Small intestine (tissue), 7 donors: ENCODE results near the gene LAMTOR1. TPM values are rescaled to one million over a fixed set of nuclear protein-coding genes. Genes with fewer than 3 reads are reported as not detected.

Experiments used
- DNase-seq, 2 donors: peaks; one replicate each; pipeline versions ENCODE4 v3.0.0 to v3.0.0-alpha.2; 2013
- FAIRE-seq: peaks from 2 replicates; lab custom pipeline; 2012; peaks lifted over from hg19 to GRCh38; lab: Jason Lieb, UNC
- H3K27ac ChIP-seq, 3 donors: one replicate each; pipeline ENCODE4 v1.5.1; 2013; ENCODE audit warnings: low read length in 2 of 3, mild to moderate bottlenecking in 2 of 3, control low read depth in 1 of 3, inconsistent platforms in 1 of 3, low read depth in 1 of 3, moderate library complexity in 1 of 3
- H3K27me3 ChIP-seq, 3 donors: one replicate each; pipeline ENCODE4 v1.6.1; 2013; ENCODE audit warnings: low read length in 3 of 3, inconsistent platforms in 1 of 3; ENCODE audit not compliant: control insufficient read depth in 3 of 3, insufficient read depth in 3 of 3
- H3K36me3 ChIP-seq, 3 donors: one replicate each; pipeline ENCODE4 v1.6.1; 2013; ENCODE audit warnings: low read length in 3 of 3, inconsistent platforms in 1 of 3, low read depth in 1 of 3, mild to moderate bottlenecking in 1 of 3, moderate library complexity in 1 of 3; ENCODE audit not compliant: control insufficient read depth in 3 of 3, insufficient read depth in 2 of 3
- H3K4me1 ChIP-seq, 3 donors: one replicate each; pipeline ENCODE4 v1.6.1; 2013; ENCODE audit warnings: low read length in 2 of 3, inconsistent platforms in 1 of 3, low read depth in 1 of 3, mild to moderate bottlenecking in 1 of 3, moderate library complexity in 1 of 3; ENCODE audit not compliant: control insufficient read depth in 3 of 3, insufficient read depth in 2 of 3
- H3K4me3 ChIP-seq, 3 donors: one replicate each; pipeline ENCODE4 v1.5.1; 2013; ENCODE audit warnings: low read length in 3 of 3, control low read depth in 1 of 3, inconsistent platforms in 1 of 3, low read depth in 1 of 3, mild to moderate bottlenecking in 1 of 3, moderate library complexity in 1 of 3
- H3K9me3 ChIP-seq, 2 donors: one replicate each; pipeline ENCODE4 v1.6.1; 2013; ENCODE audit warnings: low read depth in 1 of 2, low read length in 1 of 2; ENCODE audit not compliant: control insufficient read depth in 2 of 2, insufficient read depth in 1 of 2
- WGBS, 3 donors: extraction: QIAGEN DNeasy Blood & Tissue Kit; methylation state at CpG; one replicate each; pipeline ENCODE4 v1.1.7; 2013; 5-methylcytosine and 5-hydroxymethylcytosine counted together
- polyA plus RNA-seq, 4 donors: library from polyadenylated mRNA; stranded (reverse) in 3 of 4; unstranded in 1 of 4; fragments of 200-250 nt in 3 of 4; fragments of 120-200 nt in 1 of 4; gene quantifications; one replicate each; pipeline versions ENCODE4 v1.2.1 to v1.2.3, GENCODE V29; 2013
- donor health status: healthy with polysubstance abuse.
- donor health status: control.
- donor health status: control.
- donor health status: Bipolar disorder and iron deficiency.
- donor health status: healthy.

The LAMTOR1 gene
- polyA plus RNA-seq, 4 donors = 118 to 149 (median 125) TPM

- Histone ChIP-seq H3K4me3 (no peak overlapping the region), H3K9me3 (no peaks in the 10 kb centered on the region), H3K27me3 (no peaks in the 10 kb centered on the region), H3K27ac (peak overlapping the region in 1 of 3 donors; percentile 5), H3K4me1 (peaks cover 3 to 21% (median 6%) of the 10 kb centered on the region in 3 donors), H3K36me3 (peaks cover 0 to 16% (median 0%) of the 10 kb centered on the region in 3 donors)
- 85 to 96% (median 95%) methylated on average over 1 of the region's 1 CpG for WGBS, 3 donors
- no peak for DNase-seq
- no peak for FAIRE-seq
These were observed 28.0 kb downstream of the LAMTOR1 start for GRCh38 chr11:72075109-72075508.

- no peak for FAIRE-seq
These were observed 30.7 kb downstream of the LAMTOR1 start for GRCh38 chr11:72072348-72072747.

DNA sequence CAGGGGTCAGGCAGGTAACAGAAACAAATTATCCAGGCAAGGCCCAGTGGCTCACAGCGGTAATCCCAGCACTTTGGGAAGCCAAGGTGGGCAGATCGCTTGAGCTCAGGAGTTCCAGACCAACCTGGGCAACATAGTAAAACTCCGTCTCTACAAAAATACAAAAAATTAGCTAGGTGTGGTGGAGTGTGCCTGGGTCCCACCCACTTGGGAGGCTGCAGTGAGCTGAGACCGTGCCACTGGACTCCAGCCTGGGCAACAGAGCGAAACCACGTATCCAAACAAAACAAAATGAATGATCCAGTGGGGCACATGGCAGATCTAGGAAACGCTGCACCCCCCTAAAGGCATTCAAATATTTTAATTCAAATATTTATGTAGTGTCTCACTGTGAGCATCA lies 32.6 kb downstream of the LAMTOR1 start:
- DNase-seq (no peak), FAIRE-seq (no peak)
- Histone ChIP-seq H3K4me3 (no peak overlapping the region), H3K27me3 (no peaks in the 10 kb centered on the region), H3K36me3 (peaks cover 0 to 15% (median 0%) of the 10 kb centered on the region in 3 donors), H3K27ac (peak overlapping the region in 2 of 3 donors; percentile 44 to 75), H3K9me3 (no peaks in the 10 kb centered on the region), H3K4me1 (peaks cover 1 to 21% (median 12%) of the 10 kb centered on the region in 3 donors)
- 93 to 98% (median 93%) methylated on average over 7 of the region's 7 CpGs for WGBS, 3 donors

More at GRCh38 chr11:72072348-72072747, 30.7 kb downstream of the LAMTOR1 start:
- Histone ChIP-seq H3K27ac (peak overlapping the region in 2 of 3 donors; percentile 43 to 48), H3K27me3 (no peaks in the 10 kb centered on the region), H3K4me3 (no peak overlapping the region), H3K9me3 (no peaks in the 10 kb centered on the region), H3K4me1 (peaks cover 1 to 21% (median 12%) of the 10 kb centered on the region in 3 donors), H3K36me3 (peaks cover 0 to 22% (median 0%) of the 10 kb centered on the region in 3 donors)
- 29 to 53% (median 46%) methylated on average over 3 of the region's 3 CpGs for WGBS, 3 donors
- DNase-seq = peak in 1 of 2 donors; percentile 26

GRCh38 chr11:72069787-72070251 lies 33.3 kb downstream of the LAMTOR1 start:
- Histone ChIP-seq H3K9me3 (no peaks in the 10 kb centered on the region), H3K4me3 (no peak overlapping the region), H3K27me3 (no peaks in the 10 kb centered on the region), H3K4me1 (peaks cover 1 to 21% (median 12%) of the 10 kb centered on the region in 3 donors), H3K27ac (peak overlapping the region; percentile 44 to 84 (median 75)), H3K36me3 (peaks cover 0 to 11% (median 0%) of the 10 kb centered on the region in 3 donors)
- 4 to 8% (median 5%) methylated on average over 2 of the region's 2 CpGs for WGBS, 3 donors
- peak; percentile 49 to 74 for DNase-seq
- no peak for FAIRE-seq

GRCh38 chr11:72069200-72069599 lies 33.9 kb downstream of the LAMTOR1 start:
- Histone ChIP-seq H3K4me1 (peaks cover 1 to 21% (median 12%) of the 10 kb centered on the region in 3 donors), H3K4me3 (no peak overlapping the region), H3K27me3 (no peaks in the 10 kb centered on the region), H3K9me3 (no peaks in the 10 kb centered on the region), H3K36me3 (peaks cover 0 to 10% (median 0%) of the 10 kb centered on the region in 3 donors), H3K27ac (peak overlapping the region; percentile 44 to 84 (median 75))
- no peak for FAIRE-seq
- no peak for DNase-seq

DNA sequence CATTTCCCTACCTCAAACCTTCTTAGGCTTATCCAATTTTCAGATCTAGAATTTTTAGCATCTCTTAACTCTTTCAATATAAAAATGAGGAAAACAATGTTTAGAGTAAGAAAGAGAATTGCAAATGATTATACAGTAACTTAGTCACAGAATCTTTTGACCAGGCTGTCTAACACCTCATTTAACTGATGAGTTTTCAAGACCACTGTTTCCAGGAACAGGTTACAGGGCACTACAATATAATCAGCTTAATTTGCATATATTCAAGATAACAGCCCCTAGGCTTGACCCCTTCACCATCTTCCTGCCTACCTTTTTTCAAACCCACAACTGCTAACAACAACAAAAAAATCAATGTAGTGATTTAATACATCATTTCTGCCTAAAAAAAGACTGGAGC lies 35.4 kb downstream of the LAMTOR1 start:
- peaks cover 0 to 16% (median 0%) of the 10 kb centered on the region in 3 donors for H3K36me3 ChIP-seq
- no peak overlapping the region for H3K27ac ChIP-seq
- H3K9me3 ChIP-seq = no peaks in the 10 kb centered on the region
- no peak overlapping the region for H3K4me3 ChIP-seq
- H3K4me1 ChIP-seq = peaks cover 1 to 21% (median 12%) of the 10 kb centered on the region in 3 donors
- DNase-seq = no peak
- no peaks in the 10 kb centered on the region for H3K27me3 ChIP-seq
- FAIRE-seq = no peak

GRCh38 chr11:72067266-72067665 lies 35.8 kb downstream of the LAMTOR1 start:
- Histone ChIP-seq H3K9me3 (no peaks in the 10 kb centered on the region), H3K4me3 (no peak overlapping the region), H3K4me1 (peaks cover 1 to 17% (median 9%) of the 10 kb centered on the region in 3 donors), H3K27ac (no peak overlapping the region), H3K27me3 (no peaks in the 10 kb centered on the region), H3K36me3 (peaks cover 0 to 20% (median 0%) of the 10 kb centered on the region in 3 donors)
- no peak for DNase-seq
- no peak for FAIRE-seq

- H3K9me3 ChIP-seq = no peaks in the 10 kb centered on the region
- H3K27ac ChIP-seq = no peak overlapping the region
- FAIRE-seq (no peak), DNase-seq (no peak)
- H3K27me3 ChIP-seq = no peaks in the 10 kb centered on the region
- H3K4me1 ChIP-seq = peaks cover 0 to 13% (median 9%) of the 10 kb centered on the region in 3 donors
- H3K4me3 ChIP-seq = no peak overlapping the region
- peaks cover 0 to 21% (median 0%) of the 10 kb centered on the region in 3 donors for H3K36me3 ChIP-seq
These were observed 36.2 kb downstream of the LAMTOR1 start for GRCh38 chr11:72066855-72067254.
